RPMI7951 (cell line): ENCODE results near the gene NPAS3. TPM values are rescaled to one million over a fixed set of nuclear protein-coding genes. Genes with fewer than 3 reads are reported as not detected.

Experiments used
- DNase-seq: peaks from one replicate; pipeline ENCODE4 v3.0.0-alpha.2; 2012; ENCODE audit warnings: low read depth
- total RNA-seq: library from RNA; depleted of rRNA; stranded (reverse); fragments of >200 nt; shearing (Covaris generic); gene quantifications from 2 replicates; pipeline ENCODE4 v1.2.3, GENCODE V29; 2014

NPAS3 gene
- total RNA-seq, 1 experiment from 2014 or later, result 0.48 TPM

- DNase-seq, result no peak
Measured at GRCh38 chr14:33508126-33509062, 569.7 kb downstream of the NPAS3 start.

- DNase-seq, result no peak
Measured at GRCh38 chr14:33509454-33509853, 570.8 kb downstream of the NPAS3 start.

GRCh38 chr14:33510063-33510481, 571.4 kb downstream of the NPAS3 start:
- DNase-seq, result peak; percentile 14

GRCh38 chr14:33510991-33511390, 572.3 kb downstream of the NPAS3 start:
- no peak for DNase-seq

- DNase-seq, result peak; percentile 40
Measured at GRCh38 chr14:33511851-33512640, 573.4 kb downstream of the NPAS3 start.

GRCh38 chr14:33515441-33515840, 576.8 kb downstream of the NPAS3 start:
- DNase-seq, result no peak

GRCh38 chr14:33515899-33516298, 577.2 kb downstream of the NPAS3 start:
- no peak for DNase-seq

- DNase-seq, result no peak
Measured at GRCh38 chr14:33516898-33517436, 578.3 kb downstream of the NPAS3 start.

- no peak for DNase-seq
Measured at GRCh38 chr14:33521192-33521591, 582.5 kb downstream of the NPAS3 start.

- no peak for DNase-seq
Measured at GRCh38 chr14:33524244-33524643, 585.6 kb downstream of the NPAS3 start.

GRCh38 chr14:33525626-33526025, 586.9 kb downstream of the NPAS3 start:
- no peak for DNase-seq

- DNase-seq, result no peak
Measured at GRCh38 chr14:33527023-33527634, 588.5 kb downstream of the NPAS3 start.

- DNase-seq, result no peak
Measured at GRCh38 chr14:33528655-33529054, 590.0 kb downstream of the NPAS3 start.

GRCh38 chr14:33529787-33530757, 591.4 kb downstream of the NPAS3 start:
- DNase-seq, result no peak

GRCh38 chr14:33532553-33532952, 593.9 kb downstream of the NPAS3 start:
- no peak for DNase-seq

- DNase-seq, result no peak
Measured at GRCh38 chr14:33534104-33534503, 595.4 kb downstream of the NPAS3 start.

GRCh38 chr14:33534632-33535031, 596.0 kb downstream of the NPAS3 start:
- DNase-seq, result no peak

- no peak for DNase-seq
Measured at GRCh38 chr14:33539918-33540357, 601.3 kb downstream of the NPAS3 start.

- DNase-seq, result no peak
Measured at GRCh38 chr14:33541171-33541570, 602.5 kb downstream of the NPAS3 start.
